GM21390 (cell line): ENCODE results near the gene CTAGE6.
"Not testable (repeated sequence)": the region's sequence is repeated elsewhere in the genome, so short reads cannot be mapped to it uniquely, and the experiment has no call there.

ENCODE experiments used
- ATAC-seq: cut with Tn5 transposase; IDR thresholded peaks from one replicate; pipeline ENCODE4 v1.9.1; 2021; ENCODE audit not compliant: unreplicated experiment

The CTAGE6 gene, protein sequence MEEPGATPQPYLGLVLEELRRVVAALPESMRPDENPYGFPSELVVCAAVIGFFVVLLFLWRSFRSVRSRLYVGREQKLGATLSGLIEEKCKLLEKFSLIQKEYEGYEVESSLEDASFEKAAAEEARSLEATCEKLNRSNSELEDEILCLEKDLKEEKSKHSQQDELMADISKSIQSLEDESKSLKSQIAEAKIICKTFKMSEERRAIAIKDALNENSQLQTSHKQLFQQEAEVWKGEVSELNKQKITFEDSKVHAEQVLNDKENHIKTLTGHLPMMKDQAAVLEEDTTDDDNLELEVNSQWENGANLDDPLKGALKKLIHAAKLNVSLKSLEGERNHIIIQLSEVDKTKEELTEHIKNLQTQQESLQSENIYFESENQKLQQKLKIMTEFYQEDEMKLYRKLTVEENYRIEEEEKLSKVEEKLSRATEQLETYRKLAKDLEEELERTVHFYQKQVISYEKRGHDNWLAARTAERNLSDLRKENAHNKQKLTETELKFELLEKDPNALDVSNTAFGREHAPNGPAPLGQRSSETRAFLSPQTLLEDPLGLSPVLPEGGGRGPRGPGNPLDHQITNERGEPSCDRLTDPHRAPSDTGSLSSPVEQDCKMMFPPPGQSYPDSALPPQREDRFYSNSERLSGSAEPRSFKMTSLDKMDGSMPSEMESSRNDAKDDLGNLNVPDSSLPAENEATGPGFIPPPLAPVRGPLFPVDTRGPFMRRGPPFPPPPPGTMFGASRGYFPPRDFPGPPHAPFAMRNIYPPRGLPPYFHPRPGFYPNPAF

GRCh38 chr7:143757596-143757995 is at the start of gene CTAGE6:
CTAGE6 (minus strand) TSS chr7:143757696; CDS start chr7:143757658, 38 bp downstream.
- not testable (repeated sequence) for ATAC-seq

- not testable (repeated sequence) for ATAC-seq
Measured at GRCh38 chr7:143806664-143807071, 49.2 kb upstream of the CTAGE6 start.

- ATAC-seq: not testable (repeated sequence)
Measured at GRCh38 chr7:143797896-143798290, 40.4 kb upstream of the CTAGE6 start.

DNA sequence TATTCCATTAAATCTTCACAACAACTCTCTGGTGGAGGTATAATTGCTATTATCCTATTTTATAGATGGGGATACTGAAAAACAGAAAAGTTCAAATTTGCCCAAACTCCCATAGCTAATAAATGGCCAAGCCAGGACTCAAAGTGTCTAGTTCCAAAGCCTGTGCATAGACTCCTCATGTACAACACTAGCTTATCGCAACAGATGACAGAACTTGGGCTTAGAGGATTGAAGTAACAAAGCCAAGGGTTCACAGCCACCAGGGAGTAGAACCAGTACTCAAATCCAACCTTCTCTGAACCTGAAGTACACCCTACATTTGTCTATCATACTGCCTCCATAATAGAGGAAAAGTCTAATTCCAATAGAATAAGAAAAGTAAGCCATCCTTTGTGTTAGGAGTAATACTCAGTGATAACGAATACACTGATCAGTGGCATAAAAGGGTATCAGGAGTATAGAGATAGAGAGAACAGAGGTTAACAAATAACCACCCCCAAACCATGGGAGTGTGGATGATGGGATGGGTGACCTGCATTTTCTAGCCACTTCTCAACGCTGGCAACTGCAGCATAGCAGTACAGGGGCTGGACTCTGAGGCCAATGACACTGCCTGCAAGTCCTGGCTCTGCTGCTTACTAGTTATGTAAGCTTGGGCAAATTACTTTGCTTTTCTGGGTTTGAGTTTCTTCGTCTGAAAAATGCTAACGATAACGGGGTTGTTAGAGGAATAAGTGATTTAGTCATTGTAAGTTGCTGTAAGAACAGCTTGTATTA is 39.8 kb upstream of the CTAGE6 start:
- ATAC-seq: not testable (repeated sequence)

DNA sequence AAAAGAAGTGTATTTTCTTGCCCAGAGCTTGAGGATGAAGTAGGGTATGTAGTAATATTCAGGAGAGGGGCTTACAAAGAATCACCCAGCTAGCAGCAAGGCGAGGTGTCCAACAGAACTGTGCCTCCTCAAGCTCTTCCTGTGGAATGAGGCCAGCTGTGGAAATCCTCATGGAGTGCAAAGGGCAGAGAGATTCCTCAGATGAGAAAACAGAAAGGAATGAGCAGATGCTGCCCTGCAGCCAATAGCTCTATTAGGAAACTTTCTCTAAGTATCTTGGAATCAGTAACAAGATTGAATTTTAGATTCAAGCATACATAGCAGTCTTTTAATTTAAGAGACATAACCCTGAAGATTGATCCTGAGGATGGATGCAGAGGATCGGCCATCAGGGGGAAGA is 38.2 kb upstream of the CTAGE6 start:
- not testable (repeated sequence) for ATAC-seq

DNA sequence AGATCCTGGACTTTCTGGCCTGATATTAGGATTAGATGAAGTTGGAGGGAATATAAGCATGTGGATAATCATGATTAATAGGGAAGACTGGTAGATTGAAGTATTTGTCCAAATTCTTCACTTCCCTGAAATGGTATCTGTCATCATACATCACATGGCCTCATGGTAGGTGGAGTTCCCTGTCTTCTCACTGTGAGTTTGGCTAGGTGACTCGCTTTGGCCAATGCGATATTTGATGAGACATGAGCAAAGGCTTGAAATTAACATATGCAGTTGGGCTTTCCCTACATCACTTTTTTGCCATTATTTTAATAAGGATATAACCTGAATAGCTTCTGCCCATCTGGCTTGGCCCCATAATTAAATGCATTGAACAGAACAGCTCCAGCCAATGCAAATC is 35.1 kb upstream of the CTAGE6 start:
- not testable (repeated sequence) for ATAC-seq

GRCh38 chr7:143785415-143786182 is 28.1 kb upstream of the CTAGE6 start:
- ATAC-seq: not testable (repeated sequence)

- ATAC-seq: not testable (repeated sequence)
Measured at GRCh38 chr7:143779591-143779990, 22.1 kb upstream of the CTAGE6 start.

DNA sequence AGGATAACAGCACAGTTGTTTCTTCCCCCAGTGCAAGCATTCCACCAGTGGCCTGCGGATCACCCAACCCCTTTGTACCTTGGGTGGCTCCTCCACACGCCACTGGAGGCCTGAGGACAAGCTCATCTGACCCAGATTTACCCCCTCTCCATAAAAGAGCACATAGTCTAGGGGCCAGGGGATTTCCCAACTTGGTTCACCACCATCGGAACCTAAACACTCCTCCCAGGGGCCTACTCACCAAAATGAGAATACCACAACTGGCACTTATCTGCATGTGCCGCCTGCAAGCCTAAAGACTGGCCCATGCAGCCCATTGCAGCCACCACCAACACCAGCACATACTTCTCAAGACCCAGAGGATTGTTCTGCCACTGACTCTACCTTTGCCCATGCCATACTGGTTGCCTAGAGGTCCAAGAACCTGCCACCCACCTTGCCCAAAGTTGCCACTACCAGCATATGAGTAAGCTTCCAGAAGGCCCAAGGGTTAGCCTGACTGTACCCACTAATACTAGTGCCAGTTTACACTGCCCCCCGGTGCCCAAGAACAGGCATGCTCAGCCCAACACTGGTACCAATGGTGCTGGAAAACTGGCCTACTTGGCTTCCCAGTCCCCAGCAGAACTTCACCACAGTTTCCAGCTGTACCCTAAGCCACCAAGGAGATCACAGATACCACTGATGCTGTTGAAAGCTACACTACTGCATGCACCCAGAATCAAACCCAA is 15.4 kb upstream of the CTAGE6 start:
- ATAC-seq: not testable (repeated sequence)

GRCh38 chr7:143767531-143767930 is 10.0 kb upstream of the CTAGE6 start:
- not testable (repeated sequence) for ATAC-seq

DNA sequence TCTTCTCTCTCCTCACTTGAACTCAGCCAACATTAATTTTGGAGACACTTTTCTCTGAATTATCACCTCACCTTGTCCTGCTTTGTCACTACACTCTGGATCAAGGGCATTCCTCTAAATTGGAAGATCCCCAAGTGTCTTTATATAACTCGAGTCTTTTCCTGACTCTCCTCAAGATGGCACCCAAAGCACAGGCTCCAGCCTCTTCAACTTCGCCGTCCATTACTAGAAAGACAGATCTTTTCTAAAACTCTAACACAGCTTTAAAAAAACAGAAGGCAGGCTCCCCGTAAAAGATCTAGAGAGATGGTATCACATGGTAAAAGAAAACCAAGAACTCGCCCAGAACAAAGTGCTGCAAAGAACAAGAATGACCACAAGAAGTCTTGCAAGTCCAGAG is 8.2 kb upstream of the CTAGE6 start:
- ATAC-seq: not testable (repeated sequence)

- ATAC-seq: not testable (repeated sequence)
Measured at GRCh38 chr7:143763065-143763464, 5.6 kb upstream of the CTAGE6 start.

GRCh38 chr7:143745340-143745739 is 12.2 kb downstream of the CTAGE6 start:
- not testable (repeated sequence) for ATAC-seq

DNA sequence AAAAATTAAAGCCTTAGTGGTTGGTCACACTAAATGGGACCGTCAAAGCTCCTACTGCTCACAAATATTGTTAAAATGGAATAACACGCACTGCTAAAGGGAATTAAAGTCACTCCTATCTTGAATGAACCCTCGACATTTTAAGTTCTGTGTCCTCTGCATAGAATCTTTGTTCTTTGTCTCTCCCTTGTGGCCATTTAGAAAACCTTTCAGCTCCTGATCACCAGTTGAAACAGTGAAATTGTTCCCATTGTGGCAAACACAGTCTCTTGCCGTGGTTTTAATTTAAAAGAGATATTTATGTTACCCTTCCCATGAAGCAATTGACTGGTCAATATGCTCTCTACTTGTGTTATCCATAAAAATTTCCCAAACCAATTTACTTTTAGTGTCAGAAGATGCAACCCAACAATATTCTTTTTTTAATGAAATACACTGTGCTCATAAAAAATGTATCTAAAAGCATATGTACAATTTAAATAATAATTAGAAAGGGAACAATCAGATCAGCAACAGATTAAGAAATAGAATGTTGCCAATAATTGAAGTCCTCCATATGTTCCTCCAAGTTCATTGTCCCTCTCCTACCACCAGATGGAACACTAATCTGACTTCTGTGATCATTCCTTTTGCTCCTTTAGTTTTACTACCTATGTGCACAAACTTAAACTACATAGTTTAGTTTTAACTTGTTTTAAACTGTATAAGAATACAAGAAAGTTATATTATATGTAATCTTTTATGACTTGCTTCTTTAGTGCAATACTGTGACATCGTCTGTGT is 20.3 kb downstream of the CTAGE6 start:
- ATAC-seq: peak; percentile 73

GRCh38 chr7:143735962-143736361 is 21.5 kb downstream of the CTAGE6 start:
- ATAC-seq: no peak

- ATAC-seq: no peak
Measured at GRCh38 chr7:143733876-143734275, 23.6 kb downstream of the CTAGE6 start.

GRCh38 chr7:143728333-143728862 is 29.1 kb downstream of the CTAGE6 start:
- no peak for ATAC-seq

- ATAC-seq: peak; percentile 72
Measured at GRCh38 chr7:143727561-143727960, 29.9 kb downstream of the CTAGE6 start.

DNA sequence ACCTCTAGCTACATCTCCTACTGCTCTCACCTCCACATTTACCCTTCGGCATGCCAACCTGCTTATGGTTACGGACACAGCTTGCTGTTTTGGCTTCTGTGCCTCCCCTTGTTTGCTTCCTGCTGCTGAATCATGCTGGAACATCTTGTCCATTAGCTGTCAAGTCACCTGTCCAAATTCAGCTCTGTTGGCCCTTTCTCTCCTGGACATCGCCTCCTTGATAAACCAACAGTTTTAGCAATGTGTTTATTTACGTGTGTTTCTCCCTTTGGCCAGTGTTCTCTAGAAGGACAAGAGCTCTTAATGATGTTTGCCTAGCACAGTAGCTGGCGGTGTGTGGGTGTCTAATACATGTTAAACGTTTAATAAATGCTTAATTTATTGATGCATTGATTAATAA is 31.4 kb downstream of the CTAGE6 start:
- not testable (repeated sequence) for ATAC-seq
